Left ventricle myocardium inferior (tissue), 1 donor: Measurements from ENCODE around the gene HSPH1. TPM values are rescaled to one million over a fixed set of nuclear protein-coding genes. Genes with fewer than 3 reads are reported as not detected.

Experiments
- DNase-seq: peaks from one replicate; pipeline ENCODE4 v3.0.0-alpha.2; 2020
- H3K27ac ChIP-seq: fragments of 200-600 bp; replicated peaks from 2 replicates; pipeline ENCODE4 v1.8.0; 2021
- H3K27me3 ChIP-seq: fragments of 200-600 bp; 2 replicates; pipeline ENCODE4 v1.8.0; 2021; ENCODE audit warnings: low read depth
- H3K36me3 ChIP-seq: fragments of 200-600 bp; 2 replicates; pipeline ENCODE4 v1.8.0; 2021
- H3K4me1 ChIP-seq: fragments of 200-600 bp; 2 replicates; pipeline ENCODE4 v1.8.0; 2021
- H3K4me3 ChIP-seq: fragments of 200-600 bp; 2 replicates; pipeline ENCODE4 v1.8.0; 2021; ENCODE audit warnings: mild to moderate bottlenecking, moderate library complexity
- H3K9me3 ChIP-seq: fragments of 200-600 bp; replicated peaks from 2 replicates; pipeline ENCODE4 v1.8.0; 2021
- intact Hi-C: fragments of 100-400 bp; cut with micrococcal nuclease; formaldehyde crosslinking; loops from one replicate; pipeline ENCODE4 v1.11.0; 2022
- total RNA-seq: library from RNA; stranded (reverse); fragmentation: NEBNext Ultra II Directional; extraction: Animal tissue kit (Norgen Biotek cat#: 25700); gene quantifications from one replicate; pipeline ENCODE4 v1.2.1, GENCODE V29; 2021
- TF ChIP-seq, protein P1 (sequence below): fragments of 200-600 bp; IDR thresholded peaks from 2 replicates; pipeline ENCODE4 v1.8.0; 2021; ENCODE audit warnings: antibody characterized with exemption, mild to moderate bottlenecking, borderline replicate concordance
- donor health status: DM: no; HTN: yes; CAD: no; lungs with severe emphysema.

Gene HSPH1
- total RNA-seq, 1 donor from 2014 or later = 78.8 TPM

GRCh38 chr13:31145417-31145816 lies 16.3 kb downstream of the HSPH1 start:
- no peak overlapping the region for H3K4me3 ChIP-seq
- no peak for DNase-seq
- H3K9me3 ChIP-seq = no peaks in the 10 kb centered on the region
- H3K4me1 ChIP-seq = no peaks in the 10 kb centered on the region
- H3K27ac ChIP-seq = no peak overlapping the region
- H3K36me3 ChIP-seq = peaks cover 98% of the 10 kb centered on the region
- H3K27me3 ChIP-seq = no peaks in the 10 kb centered on the region
- intact Hi-C loops = no loop called here
- TF ChIP-seq, protein P1, sequence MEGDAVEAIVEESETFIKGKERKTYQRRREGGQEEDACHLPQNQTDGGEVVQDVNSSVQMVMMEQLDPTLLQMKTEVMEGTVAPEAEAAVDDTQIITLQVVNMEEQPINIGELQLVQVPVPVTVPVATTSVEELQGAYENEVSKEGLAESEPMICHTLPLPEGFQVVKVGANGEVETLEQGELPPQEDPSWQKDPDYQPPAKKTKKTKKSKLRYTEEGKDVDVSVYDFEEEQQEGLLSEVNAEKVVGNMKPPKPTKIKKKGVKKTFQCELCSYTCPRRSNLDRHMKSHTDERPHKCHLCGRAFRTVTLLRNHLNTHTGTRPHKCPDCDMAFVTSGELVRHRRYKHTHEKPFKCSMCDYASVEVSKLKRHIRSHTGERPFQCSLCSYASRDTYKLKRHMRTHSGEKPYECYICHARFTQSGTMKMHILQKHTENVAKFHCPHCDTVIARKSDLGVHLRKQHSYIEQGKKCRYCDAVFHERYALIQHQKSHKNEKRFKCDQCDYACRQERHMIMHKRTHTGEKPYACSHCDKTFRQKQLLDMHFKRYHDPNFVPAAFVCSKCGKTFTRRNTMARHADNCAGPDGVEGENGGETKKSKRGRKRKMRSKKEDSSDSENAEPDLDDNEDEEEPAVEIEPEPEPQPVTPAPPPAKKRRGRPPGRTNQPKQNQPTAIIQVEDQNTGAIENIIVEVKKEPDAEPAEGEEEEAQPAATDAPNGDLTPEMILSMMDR = no peak

GRCh38 chr13:31138515-31138914 lies 23.2 kb downstream of the HSPH1 start:
- Histone ChIP-seq H3K36me3 (peaks cover 91% of the 10 kb centered on the region), H3K9me3 (no peaks in the 10 kb centered on the region), H3K27ac (no peak overlapping the region), H3K27me3 (no peaks in the 10 kb centered on the region), H3K4me1 (no peaks in the 10 kb centered on the region), H3K4me3 (no peak overlapping the region)
- TF ChIP-seq, protein P1 = no peak
- intact Hi-C loops = no loop called here
- no peak for DNase-seq

- Histone ChIP-seq H3K4me1 (no peaks in the 10 kb centered on the region), H3K4me3 (no peak overlapping the region)
These were observed 25.0 kb downstream of the HSPH1 start for GRCh38 chr13:31136724-31137123.

DNA sequence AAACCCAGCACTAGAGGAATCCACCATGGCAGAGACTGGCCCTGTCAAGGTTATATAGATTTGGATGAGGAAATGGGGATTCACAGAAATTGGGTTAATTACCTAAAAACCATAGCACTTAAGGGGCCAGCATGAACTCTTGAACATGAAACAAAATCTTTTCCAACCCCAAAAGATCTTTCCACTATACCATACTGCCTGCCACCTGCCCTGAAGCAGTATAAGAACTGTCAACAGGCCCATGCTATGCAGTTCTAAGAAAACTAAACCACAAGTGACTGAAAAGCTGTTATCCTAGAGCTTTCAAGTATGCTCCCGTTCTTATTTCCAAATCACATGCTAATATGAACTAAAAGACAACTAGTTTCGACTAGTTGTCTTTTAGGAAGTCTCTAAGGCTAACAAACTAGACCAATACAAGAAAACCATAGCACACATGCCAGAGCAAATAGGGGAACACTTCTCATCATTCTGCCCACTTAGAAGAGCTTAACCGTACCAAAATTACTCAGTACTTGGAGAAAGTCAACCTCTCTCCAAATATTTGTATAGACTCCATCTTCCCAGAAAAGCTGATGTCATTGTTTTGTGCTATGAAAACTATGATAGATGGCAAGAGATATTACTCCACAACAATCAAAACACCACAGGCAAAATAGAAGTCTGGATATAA lies 27.5 kb downstream of the HSPH1 start:
- intact Hi-C loops = no loop called here
- peaks cover 49% of the 10 kb centered on the region for H3K36me3 ChIP-seq
- H3K27me3 ChIP-seq = no peaks in the 10 kb centered on the region
- no peaks in the 10 kb centered on the region for H3K9me3 ChIP-seq
- H3K4me3 ChIP-seq = no peak overlapping the region
- no peak overlapping the region for H3K27ac ChIP-seq
- DNase-seq = no peak
- TF ChIP-seq, protein P1 = no peak
- no peaks in the 10 kb centered on the region for H3K4me1 ChIP-seq

More at GRCh38 chr13:31136724-31137123, 25.0 kb downstream of the HSPH1 start:
- no peak for DNase-seq
- intact Hi-C loops = no loop called here
- Histone ChIP-seq H3K36me3 (peaks cover 73% of the 10 kb centered on the region), H3K9me3 (no peaks in the 10 kb centered on the region), H3K27ac (no peak overlapping the region), H3K27me3 (no peaks in the 10 kb centered on the region)
- TF ChIP-seq, protein P1 = no peak

DNA sequence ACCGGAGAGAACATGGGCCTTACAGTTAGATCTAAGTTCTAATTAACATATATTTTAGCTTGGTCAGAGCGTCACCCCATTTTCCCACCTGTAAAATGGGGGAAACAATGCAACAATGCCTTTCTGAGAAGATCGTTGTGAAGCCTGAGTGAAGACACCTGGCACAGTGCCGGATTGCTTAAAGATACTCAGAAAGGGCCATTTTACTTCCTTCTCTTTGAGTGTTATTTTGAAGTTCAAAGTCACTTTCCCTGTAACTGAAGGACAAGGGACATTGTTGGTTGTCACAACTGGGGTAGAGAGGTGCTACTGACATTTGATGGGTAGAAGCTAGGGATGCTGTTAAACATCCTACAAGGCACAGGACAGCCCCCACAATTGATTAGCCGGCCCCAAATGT lies 28.1 kb downstream of the HSPH1 start:
- TF ChIP-seq, protein P1 = no peak
- no peak overlapping the region for H3K27ac ChIP-seq
- peaks cover 43% of the 10 kb centered on the region for H3K36me3 ChIP-seq
- no peaks in the 10 kb centered on the region for H3K4me1 ChIP-seq
- no peaks in the 10 kb centered on the region for H3K9me3 ChIP-seq
- H3K4me3 ChIP-seq = no peak overlapping the region
- DNase-seq = no peak
- intact Hi-C loops = no loop called here
- no peaks in the 10 kb centered on the region for H3K27me3 ChIP-seq
